Stomach (tissue), 9 donors: Measurements from ENCODE around the gene CLEC4F. TPM values are rescaled to one million over a fixed set of nuclear protein-coding genes. Genes with fewer than 3 reads are reported as not detected.

ENCODE experiments used
- DNase-seq, 2 donors: peaks; one replicate each; pipeline versions ENCODE4 v3.0.0 to v3.0.0-alpha.2; 2013 to 2019
- H3K27ac ChIP-seq, 5 donors: fragments of 200-600 bp in 4 of 5; sonication (generic) in 4 of 5; one replicate each; pipeline ENCODE4 v1.5.1; 2013 to 2019; ENCODE audit warnings: mild to moderate bottlenecking in 1 of 5, moderate library complexity in 1 of 5
- H3K27me3 ChIP-seq, 3 donors: fragments of 200-600 bp; sonication (generic); one replicate each; pipeline ENCODE4 v1.5.1; 2017 to 2019; ENCODE audit warnings: mixed run types in 1 of 3
- H3K36me3 ChIP-seq, 4 donors: fragments of 200-600 bp; sonication (generic); 1 replicate in 3 of 4; 2 replicates in 1 of 4; pipeline ENCODE4 v1.5.1; 2016 to 2019
- H3K4me1 ChIP-seq, 4 donors: fragments of 200-600 bp; sonication (generic); one replicate each; pipeline ENCODE4 v1.5.1; 2016 to 2019
- H3K4me3 ChIP-seq, 4 donors: fragments of 200-600 bp; sonication (generic) in 3 of 4; one replicate each; pipeline ENCODE4 v1.5.1; 2016 to 2019; ENCODE audit warnings: mild to moderate bottlenecking in 1 of 4
- H3K9me3 ChIP-seq, 4 donors: fragments of 200-600 bp; sonication (generic); one replicate each; pipeline ENCODE4 v1.5.1; 2016 to 2019
- CTCF ChIP-seq, 7 experiments: fragments of 450-650 bp in 4 of 7; fragments of 200-600 bp in 3 of 7; sonication (generic) in 3 of 7; IDR thresholded peaks; one replicate each; pipeline ENCODE4 v1.5.1; 2016 to 2019; ENCODE audit warnings: antibody characterized with exemption in 7 of 7, control low read depth in 2 of 7, mild to moderate bottlenecking in 1 of 7
- EP300 ChIP-seq: sonication (generic); formaldehyde crosslinking; IDR thresholded peaks from one replicate; pipeline ENCODE4 v1.6.1; 2017; ENCODE audit warnings: antibody characterized with exemption
- POLR2A ChIP-seq, 4 donors: fragments of 450-650 bp; IDR thresholded peaks; one replicate each; pipeline ENCODE4 v1.6.1; 2016; ENCODE audit warnings: antibody characterized with exemption in 4 of 4, control low read depth in 2 of 4, mild to moderate bottlenecking in 1 of 4, moderate library complexity in 1 of 4
- POLR2AphosphoS5 ChIP-seq, 3 donors: sonication (generic); formaldehyde crosslinking; IDR thresholded peaks; one replicate each; pipeline ENCODE4 v1.6.1; 2016; ENCODE audit warnings: antibody characterized with exemption in 3 of 3
- WGBS, 5 donors: extraction: QIAGEN DNeasy Blood & Tissue Kit in 3 of 5; methylation state at CpG; one replicate each; pipeline versions ENCODE4 v1.1.5 to v1.1.7; 2013 to 2018; 5-methylcytosine and 5-hydroxymethylcytosine counted together
- intact Hi-C: fragments of 100-400 bp; cut with DNase I; formaldehyde crosslinking; loops from one replicate; pipeline ENCODE4 v1.15.1; 2023; ENCODE audit warnings: low total_unique reads
- polyA plus RNA-seq, 3 donors: library from polyadenylated mRNA; stranded (reverse); fragments of 200-250 nt; gene quantifications; one replicate each; pipeline ENCODE4 v1.2.3, GENCODE V29; 2013
- total RNA-seq, 5 donors: library from RNA; depleted of rRNA; stranded (reverse); fragments of >200 nt; gene quantifications; one replicate each; pipeline versions ENCODE4 v1.1.0 to v1.2.3, GENCODE V29; 2014 to 2016
- donor health status: healthy with polysubstance abuse.
- donor health status: Bipolar disorder and iron deficiency.
- donor health status: healthy.

CLEC4F gene
- total and polyA plus RNA-seq, 8 donors: 0.13 to 0.37 TPM; not detected in 6

- Histone ChIP-seq H3K36me3 (no peaks in the 10 kb centered on the region), H3K27me3 (peaks cover 0 to 13% (median 0%) of the 10 kb centered on the region in 3 donors), H3K4me3 (no peak overlapping the region), H3K27ac (no peak overlapping the region), H3K9me3 (no peaks in the 10 kb centered on the region), H3K4me1 (no peaks in the 10 kb centered on the region)
- TF ChIP-seq EP300: no peak
- TF ChIP-seq CTCF (IDR thresholded peaks at IDR 0.05): no peak
- WGBS, 5 donors: 65 to 77% (median 72%) methylated on average over 1 of the region's 1 CpG
- intact Hi-C loops: no loop called here
- DNase-seq: no peak
These were observed 9.5 kb upstream of the CLEC4F start for GRCh38 chr2:70829916-70830315.

- intact Hi-C loops: no loop called here
These were observed 8.8 kb upstream of the CLEC4F start for GRCh38 chr2:70828914-70829824.

GRCh38 chr2:70828115-70828514 is 7.7 kb upstream of the CLEC4F start:
- Histone ChIP-seq H3K9me3 (no peaks in the 10 kb centered on the region), H3K27me3 (no peaks in the 10 kb centered on the region), H3K4me1 (no peaks in the 10 kb centered on the region), H3K36me3 (no peaks in the 10 kb centered on the region), H3K27ac (no peak overlapping the region), H3K4me3 (no peak overlapping the region)
- intact Hi-C loops: no loop called here
- TF ChIP-seq CTCF (IDR thresholded peaks at IDR 0.05): no peak
- TF ChIP-seq POLR2AphosphoS5 (IDR thresholded peaks at IDR 0.05): no peak
- no peak for TF ChIP-seq EP300
- no peak for TF ChIP-seq POLR2A (IDR thresholded peaks at IDR 0.05)
- DNase-seq: no peak
- 63 to 70% (median 64%) methylated on average over 5 of the region's 5 CpGs for WGBS, 5 donors

More at GRCh38 chr2:70828914-70829824, 8.8 kb upstream of the CLEC4F start:
- no peak for TF ChIP-seq POLR2A (IDR thresholded peaks at IDR 0.05)
- TF ChIP-seq EP300: no peak
- TF ChIP-seq POLR2AphosphoS5 (IDR thresholded peaks at IDR 0.05): no peak
- no peak for TF ChIP-seq CTCF (IDR thresholded peaks at IDR 0.05)
- DNase-seq: no peak
- H3K4me1 ChIP-seq: no peaks in the 10 kb centered on the region
- no peaks in the 10 kb centered on the region for H3K36me3 ChIP-seq
- H3K27ac ChIP-seq: no peak overlapping the region
- no peak overlapping the region for H3K4me3 ChIP-seq
- peaks cover 0 to 8% (median 0%) of the 10 kb centered on the region in 3 donors for H3K27me3 ChIP-seq
- no peaks in the 10 kb centered on the region for H3K9me3 ChIP-seq
- WGBS, 5 donors: 61 to 70% (median 64%) methylated on average over 6 of the region's 6 CpGs

- no peaks in the 10 kb centered on the region for H3K9me3 ChIP-seq
- no peaks in the 10 kb centered on the region for H3K4me1 ChIP-seq
- H3K36me3 ChIP-seq: no peaks in the 10 kb centered on the region
- no peak for TF ChIP-seq EP300
- TF ChIP-seq CTCF (IDR thresholded peaks at IDR 0.05): no peak
- no peak overlapping the region for H3K4me3 ChIP-seq
- 61 to 71% (median 66%) methylated on average over 5 of the region's 5 CpGs for WGBS, 5 donors
- intact Hi-C loops: no loop called here
- no peak overlapping the region for H3K27ac ChIP-seq
- H3K27me3 ChIP-seq: no peaks in the 10 kb centered on the region
- no peak for DNase-seq
These were observed 7.0 kb upstream of the CLEC4F start for GRCh38 chr2:70827388-70827787.
